NCI-H1436 treated with DMSO at 0.1 percent for 48 hours (cell line): ENCODE measurements around the gene DYNC1I1.

ENCODE experiments used
- DNase-seq: peaks from one replicate; lab custom pipeline; 2025; lab: John Stamatoyannopoulos, UW

Gene DYNC1I1

DNA sequence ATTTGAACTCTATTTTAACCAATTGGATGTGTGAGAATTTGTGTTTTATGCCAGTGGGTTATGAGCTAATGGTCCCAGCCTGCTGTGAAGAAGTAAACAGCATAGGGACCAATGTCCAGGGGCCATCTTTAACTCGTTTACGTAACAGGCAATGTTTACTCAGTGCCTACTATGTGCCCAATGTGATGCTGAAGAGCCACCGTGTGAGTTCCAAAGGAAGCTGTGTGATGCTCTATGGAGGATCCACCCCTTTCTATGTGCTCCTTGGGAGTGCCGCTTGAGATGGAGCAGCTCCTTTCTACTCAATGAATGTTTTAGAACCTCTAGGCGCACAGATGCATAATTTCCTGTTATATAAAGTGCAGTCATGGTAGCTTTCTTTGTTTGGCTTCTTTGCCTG is 21.3 kb downstream of the DYNC1I1 start:
- DNase-seq: no peak

DNA sequence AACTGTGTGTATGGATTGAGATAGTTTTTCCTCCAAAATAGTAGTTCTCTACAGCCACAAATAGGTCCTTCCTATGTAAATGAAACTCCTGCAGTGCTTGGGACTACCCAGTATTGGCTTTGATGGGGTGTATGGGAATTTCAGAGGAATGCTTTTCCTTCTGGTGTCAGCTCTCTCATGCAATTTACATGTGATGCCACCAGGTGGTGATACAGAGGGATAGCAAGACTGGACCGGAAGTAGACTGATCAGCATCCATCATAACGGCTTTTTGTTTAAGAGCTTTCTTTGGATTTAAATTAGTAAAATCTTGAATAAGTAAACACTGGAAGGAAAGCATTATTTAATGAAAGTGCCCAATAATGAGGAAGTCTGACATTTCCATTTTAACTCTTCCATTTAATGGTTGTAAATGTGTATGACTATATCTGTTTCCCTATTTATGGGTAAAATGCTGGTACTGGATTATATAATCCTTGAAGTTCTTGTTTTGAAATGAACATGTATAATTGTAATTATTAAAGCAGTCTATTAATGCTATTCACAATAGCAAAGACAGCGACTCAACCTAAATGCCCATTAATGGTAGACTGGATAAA is 22.7 kb downstream of the DYNC1I1 start:
- no peak for DNase-seq

DNA sequence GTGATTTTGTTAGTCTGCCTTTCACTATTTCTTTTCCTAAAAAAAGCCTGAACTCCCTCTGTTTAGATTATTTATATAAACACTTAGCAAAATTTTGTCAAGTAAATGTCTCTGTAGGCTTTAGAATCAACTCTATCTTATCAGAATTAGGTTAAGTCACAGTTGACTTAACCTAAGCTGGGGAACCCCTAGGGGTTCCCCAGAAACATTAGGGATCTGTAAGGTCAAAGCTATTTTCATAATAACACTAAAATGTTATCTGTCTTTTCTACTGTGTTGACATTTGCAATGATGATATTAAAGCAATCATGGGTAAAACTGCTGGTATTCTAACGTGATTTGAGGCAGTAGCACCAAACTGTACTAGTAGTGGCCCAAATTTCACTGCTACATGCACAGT is 24.3 kb downstream of the DYNC1I1 start:
- no peak for DNase-seq

DNA sequence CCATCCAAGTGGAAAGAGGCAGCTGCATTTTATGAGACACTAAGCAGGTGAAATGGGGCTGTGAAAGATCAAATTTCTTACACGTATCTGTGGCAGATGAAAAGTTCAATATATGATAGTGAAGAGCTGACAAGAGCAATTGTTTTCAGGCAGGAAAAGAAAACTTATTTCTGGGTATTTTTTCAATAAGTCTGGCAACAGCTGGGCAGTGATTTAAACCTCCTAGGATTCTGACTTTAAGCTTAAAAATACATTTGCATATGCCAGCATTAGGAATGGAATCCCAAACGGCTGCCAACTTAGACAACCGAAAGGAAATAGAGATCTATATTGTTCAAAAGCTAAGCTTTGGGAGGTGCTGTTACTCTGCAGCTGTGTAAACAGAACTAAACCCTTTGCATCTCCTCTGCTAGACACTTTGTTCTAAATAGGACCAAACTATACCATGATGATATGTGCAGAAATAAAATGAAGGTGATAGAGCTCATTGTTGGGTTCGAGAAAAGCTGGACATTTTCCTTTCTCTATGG is 26.1 kb downstream of the DYNC1I1 start:
- DNase-seq: peak; percentile 59

DNA sequence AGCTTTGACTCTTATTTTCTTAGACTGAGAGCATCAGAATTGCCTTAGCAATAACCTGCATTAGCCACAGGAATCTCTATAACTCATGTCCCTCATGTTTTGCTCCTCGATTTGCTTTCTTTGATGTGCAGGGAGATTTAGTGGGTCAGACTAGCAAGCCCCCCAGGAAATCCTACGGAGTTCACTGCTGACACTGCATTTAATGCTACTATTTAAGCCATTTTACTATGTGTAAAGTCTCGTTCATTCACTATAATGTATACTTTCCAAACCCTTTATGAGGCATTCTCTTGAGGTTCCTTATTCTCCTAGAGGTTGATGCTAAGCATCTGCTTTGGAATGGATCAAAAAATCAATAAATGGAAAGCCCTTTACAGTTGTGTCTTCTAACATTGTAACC is 28.4 kb downstream of the DYNC1I1 start:
- DNase-seq: no peak

DNA sequence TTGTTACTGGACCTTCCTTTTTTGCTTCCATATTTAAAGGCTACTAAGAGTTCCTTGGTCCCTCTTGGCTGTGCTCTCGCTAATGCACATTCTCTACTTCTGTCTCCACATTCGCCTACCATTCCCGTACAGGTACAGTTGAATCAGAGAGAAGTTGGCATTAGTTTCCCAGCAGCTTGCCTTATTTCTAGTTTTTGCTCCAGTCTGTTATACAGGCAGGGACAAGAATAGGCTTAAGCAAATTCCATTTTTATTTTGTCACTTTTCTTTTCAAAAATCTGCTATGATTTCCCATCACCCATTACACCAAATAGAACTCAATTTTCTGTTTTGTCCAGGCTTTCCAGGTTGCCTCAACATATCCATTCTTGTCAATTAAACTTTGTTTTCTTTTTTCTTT is 29.9 kb downstream of the DYNC1I1 start:
- no peak for DNase-seq

DNA sequence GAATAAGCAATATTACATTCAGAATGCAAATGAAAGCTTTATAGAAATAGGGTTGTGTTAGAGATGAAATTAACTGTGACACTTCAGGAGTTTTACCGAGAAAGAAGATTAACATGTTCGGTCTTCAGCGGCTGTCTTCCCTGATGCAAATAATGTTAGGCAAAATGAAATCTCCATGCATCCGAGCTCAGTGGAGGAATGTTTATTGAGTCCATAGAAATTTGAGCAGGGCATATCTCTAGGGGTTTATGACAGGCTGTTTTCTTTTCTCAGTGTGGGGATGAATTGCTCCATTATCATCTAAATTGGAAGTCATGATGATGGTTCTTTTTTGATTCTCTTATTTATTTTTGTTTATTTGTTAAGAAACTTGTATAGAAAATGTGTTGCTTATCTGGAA is 31.7 kb downstream of the DYNC1I1 start:
- no peak for DNase-seq

DNA sequence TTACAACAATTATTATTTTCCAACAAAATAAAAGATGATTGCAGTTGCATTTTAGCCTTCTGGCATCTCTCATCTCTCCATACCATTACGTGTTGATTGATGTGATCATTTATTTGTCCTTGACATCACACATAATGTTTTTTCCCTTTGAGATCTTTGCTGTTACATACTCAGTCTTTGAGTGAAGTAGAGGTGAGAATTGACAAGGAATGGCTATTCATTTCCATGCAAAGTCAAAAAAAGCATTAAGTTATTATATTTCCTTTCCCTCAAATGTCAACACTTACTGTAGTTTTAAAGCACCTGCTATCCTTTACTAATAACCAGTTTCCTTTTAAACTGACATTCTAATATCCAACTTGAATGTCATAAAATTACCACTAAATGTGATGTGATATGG is 33.6 kb downstream of the DYNC1I1 start:
- no peak for DNase-seq

DNA sequence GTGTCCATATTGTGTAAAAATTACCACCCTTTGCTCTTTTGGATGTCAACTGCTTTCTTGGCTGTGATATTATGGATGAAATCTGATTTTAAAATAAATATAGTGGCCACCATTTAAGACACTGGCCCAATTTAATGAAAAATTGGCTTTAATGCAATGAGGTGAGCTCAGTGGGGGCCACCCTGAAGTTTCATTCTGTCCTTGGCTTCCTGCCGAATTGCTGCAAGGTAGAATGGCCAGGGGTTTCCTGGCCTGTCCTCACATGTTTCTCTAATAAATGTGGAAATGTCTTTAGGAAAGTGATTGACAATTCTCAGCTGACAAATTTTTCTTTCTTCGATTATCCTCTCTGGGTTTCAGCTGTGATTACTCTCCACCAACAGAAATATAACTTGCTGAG is 36.0 kb downstream of the DYNC1I1 start:
- no peak for DNase-seq

DNA sequence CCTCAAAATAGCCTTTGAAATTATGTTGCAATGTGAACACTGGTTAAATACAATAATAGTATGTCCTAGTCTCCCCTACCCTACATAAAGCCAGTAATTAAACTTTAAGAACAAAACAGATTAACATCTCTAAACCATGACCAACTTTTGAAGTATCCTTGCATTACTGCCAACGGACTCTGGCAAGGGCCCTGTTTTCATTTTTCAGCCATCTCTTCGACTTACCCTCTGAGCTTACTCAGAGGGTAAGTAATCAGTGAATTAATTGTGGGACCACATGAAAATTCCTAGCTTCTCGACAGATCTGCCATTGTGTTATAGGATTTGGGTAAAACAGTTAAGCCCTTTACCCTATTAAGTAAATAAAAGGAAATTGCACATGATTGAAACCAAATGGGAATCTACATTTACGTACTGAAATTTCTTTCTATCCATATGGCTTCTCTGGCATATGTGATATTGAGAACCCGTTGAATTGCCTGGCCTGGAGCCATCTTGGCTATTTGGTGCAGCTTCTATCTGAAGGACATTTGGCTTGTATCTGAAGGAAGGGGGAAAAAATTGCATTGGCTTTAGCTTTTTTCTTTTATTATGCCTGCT is 39.6 kb downstream of the DYNC1I1 start:
- no peak for DNase-seq

DNA sequence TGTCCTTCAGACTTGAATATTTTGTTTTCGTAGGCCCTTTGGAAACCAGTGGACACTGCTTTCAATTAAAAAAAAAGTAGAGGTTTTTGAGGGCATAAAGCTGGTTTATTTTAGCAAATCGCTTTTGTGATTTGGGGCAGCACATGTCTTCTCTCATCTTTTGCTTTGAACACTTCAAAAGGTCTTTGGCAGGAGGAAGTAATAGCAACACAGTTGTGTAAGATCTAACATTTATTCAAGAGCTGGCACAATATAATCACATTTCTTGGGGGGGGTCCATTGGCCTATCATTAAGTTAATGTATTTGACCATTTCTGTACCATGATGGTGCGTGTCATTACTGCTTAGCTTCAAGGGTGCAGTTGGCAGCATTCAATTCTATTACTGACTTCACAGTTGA is 42.4 kb downstream of the DYNC1I1 start:
- no peak for DNase-seq

DNA sequence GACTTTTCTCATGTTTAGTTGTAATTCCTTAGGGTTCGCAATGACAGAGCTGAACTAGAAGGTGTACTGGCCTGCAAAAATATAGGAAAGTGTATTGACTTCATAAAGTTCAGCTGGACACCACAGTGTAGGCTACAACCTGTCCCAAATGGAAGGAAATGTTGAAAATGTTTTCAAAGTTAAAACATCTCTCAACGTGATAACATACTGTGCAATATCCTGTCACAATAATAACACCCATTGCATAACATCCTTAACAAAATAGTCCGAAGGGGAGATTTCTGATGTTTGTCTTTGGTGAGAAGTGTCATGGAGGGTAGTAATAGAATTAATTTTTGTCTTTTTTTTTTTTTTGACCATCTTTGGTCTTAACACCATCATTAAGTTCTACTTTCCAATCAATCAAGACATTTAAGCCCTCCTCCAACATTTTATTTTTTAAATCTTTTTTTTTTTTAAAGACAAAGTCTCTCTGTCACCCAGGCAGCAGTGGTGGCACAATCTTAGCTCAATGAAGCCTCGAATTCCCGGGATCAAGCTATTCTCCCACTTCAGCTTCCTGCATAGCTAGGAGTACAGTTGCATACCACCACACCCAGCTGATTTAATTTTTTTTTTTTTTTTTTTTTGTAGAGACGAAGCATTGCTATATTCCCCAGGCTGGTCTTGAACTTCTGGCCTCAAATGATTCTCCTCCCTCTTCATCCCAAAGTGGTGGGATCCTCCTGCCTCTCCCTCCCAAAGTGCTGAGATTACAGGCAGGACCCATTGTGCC is 45.7 kb downstream of the DYNC1I1 start:
- DNase-seq: no peak

DNA sequence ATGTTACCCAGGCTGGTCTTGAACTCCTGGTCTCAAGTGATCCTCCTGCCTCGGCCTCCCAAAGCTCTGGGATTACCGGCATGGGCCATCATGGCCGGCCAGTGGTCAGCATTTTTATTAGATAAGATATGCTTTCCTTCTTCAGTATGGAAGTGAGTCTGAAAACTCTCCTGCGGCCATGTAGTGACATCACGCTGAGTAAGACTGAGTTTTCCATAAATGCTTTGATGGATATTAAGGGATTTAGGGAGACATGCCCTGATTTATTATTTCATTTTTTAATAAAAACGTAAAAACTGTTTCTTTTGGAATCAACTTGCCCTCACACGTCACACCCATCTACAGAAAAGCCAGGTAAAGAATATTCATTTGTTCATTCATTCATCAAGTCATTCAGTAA is 48.4 kb downstream of the DYNC1I1 start:
- no peak for DNase-seq

DNA sequence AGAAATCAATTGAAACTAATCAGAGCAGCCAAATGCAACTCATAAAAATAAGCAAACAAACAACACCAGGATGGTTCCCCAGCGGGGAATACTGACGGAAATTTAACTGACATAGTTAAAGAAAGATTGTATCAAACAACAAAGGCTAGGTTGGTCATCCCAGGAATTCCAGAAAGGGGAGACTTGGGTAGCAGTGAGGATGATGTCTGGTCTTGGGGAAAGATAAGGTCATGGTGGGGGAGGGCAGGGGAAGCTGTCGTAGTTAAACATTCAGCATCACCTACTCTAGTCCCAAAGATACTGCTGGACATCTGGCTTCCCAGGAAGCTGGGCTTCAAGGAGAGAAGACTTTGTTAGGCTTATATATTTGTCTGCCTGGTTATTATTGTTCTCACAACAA is 50.4 kb downstream of the DYNC1I1 start:
- no peak for DNase-seq

DNA sequence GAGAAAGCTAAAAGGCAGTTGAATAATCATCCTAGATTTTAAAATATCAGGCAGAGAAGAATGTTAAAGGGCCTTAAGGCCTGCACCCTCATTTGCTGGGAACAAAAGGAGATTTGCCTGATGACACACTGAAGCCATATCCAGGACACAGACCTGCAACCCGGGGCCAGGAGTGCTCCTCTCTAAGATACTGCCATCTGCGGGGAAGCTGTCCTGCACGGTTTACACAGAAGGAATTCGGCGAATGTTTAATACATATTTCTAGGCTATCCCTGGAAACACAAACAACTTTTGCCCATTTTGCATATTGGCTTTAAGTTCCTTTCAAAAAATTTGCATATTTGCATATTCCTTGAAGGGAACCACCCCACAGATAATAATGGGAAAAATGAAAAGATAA is 52.3 kb downstream of the DYNC1I1 start:
- DNase-seq: no peak

DNA sequence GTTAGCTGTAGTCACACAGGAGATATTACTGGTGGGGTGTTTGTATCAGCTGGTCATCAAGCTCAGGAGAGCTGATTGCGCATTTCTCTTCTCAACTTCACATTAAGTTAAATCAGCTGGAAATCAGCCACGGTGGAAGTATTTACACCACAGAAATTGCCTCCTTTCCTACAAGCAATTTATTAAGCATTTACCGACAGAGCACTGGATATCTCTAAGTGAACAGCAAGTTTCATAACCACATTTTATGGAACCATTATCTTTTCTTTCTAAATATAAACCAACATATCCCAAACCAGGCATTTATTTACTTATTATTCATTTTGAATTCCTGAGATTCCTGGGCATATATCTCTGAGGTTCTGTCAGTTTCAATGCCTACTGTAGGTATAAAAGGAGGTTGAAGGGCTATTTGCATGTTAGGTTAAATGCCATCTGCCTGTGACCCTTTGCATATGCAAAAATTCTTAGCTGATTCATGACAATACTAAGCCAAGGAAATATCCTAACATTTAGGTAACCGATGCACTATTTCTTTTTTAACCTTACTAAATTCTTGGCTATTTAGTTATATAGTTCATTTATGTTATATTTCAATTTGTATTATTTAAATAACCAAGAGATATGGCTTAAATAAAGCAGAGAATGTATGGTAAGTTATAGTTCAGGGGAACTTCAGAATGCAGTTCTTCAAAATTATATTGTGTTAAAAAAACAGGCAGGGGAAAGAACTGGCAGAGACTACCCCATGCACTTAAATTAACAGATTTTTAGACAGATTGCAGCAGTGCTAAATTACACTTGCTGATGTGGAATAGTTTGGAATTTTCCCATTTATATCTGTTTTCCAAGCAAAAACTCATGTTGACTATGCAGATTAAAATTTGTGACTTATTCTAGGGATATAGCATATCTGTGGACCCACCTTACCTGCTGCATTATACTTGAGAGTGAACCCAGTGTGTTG is 56.8 kb downstream of the DYNC1I1 start:
- no peak for DNase-seq

DNA sequence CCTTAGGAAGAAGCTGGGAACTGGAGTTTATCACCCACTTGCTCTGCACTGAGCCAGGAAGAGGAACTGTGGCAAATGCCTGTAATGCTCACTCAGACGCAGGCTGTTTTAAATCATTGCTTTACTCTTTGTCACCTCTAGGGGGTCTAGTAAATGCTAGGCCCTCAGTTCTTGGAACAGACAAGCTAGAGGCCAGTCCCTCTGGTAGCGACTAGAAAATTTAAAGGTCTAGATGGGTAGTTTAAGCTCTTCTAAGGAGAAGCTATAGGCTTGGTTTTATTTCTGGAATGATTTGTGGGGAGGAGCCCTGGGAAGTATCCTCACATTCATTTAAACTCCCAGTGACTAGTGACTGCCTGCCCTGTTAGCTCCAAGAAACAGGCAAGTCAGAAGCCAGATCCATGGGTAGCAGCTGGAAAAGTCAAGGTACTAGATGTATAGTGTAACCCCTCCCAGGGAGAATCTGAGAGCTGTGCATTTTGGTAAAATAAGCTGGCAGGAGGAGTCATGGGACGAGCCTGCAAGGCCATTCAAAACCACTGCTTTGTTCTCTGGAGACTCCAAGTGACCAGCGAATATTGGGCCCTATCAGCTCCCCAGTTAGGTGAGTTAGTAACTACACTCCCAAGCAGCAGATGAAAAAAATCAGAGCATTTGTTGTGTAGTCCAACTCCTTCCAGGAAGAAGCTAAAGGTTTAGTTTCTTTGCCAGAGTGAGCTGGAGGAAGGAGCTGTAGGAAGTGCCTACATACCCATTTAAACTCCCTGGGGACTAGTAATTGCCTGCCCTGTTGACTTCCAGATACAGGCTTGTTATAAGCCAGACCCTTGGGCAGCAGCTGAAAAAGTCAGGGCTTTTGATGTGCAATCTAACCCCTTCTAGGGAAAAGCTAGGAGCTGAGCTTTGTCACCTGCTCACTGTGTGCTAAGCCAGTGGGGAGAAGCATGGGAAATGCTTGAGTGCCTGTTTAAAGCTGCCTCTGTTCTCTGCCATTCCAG is 68.9 kb downstream of the DYNC1I1 start:
- no peak for DNase-seq

DNA sequence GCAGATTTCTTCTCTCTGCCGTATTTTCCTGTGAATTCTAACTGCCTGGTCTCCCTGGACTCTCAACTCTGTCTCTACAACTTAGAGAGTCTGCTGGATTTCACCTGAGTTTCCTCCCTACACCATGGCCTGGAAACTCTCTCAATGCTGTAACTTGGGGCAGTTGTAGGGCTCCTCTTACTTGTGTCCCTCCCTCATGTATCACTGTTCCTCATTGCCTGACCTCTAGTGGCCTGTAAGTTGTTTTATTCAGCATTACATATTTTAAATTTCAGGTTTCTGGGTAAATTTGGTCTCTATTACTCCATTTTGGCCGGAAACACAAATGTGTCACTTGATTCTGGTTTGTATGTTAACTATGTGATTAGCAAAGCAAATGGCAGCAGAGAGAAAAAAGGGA is 70.9 kb downstream of the DYNC1I1 start:
- no peak for DNase-seq

DNA sequence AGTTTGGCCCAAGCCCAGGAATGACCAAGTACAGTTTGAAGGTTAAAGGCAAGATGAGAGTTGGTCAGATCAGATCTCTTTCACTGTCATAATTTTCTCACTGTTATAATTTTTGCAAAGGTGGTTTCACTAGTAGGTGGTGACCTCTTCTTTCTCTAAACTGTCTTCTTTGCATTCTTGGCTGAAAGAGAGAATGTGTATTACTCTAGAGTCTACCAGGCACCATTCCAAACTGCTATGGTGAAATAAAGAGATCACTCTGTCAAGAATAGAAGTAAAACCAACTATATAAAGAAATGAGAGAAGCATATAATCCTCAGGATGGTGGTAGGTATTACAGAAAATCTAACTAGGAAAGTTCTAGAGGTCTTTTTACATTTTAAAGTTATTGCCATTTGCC is 72.7 kb downstream of the DYNC1I1 start:
- no peak for DNase-seq

DNA sequence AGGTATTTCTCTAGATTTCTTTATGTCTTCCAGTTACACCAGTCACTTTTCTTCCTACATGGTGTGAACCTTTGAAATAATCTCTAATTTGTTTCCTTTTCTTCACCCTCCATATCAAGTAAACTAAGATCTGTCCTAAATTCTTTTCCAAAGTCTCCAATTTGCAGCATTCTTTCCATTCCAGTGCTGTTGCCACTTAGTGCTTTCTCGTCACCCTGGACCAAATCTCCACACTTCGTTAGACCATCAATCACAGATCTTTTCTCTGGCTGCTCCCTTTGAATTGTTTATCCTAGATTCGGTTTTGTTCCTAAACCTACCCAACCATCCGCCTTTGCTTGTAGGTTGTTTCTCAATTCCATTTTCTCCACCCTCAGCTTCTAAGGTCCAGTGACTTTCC is 74.7 kb downstream of the DYNC1I1 start:
- DNase-seq: no peak

DNA sequence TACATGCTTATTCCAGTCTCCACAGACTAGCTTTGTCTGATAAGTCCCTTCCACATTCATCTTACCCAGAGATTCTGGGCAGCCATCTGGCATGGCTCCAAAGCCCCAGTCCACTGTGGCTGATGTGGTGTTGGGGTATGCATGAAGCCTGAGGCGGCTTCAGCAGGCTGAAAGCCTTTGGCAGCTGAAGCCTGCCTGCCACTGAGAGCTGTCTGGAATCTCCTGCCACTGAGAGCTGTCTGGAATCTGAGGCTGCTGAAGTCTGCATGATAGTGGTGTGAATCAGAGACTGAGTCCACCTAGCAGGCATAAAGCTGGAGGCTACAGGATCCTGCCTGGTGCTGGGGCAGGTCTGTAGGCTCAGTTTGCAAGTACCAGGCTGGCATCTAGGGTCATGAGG is 87.1 kb downstream of the DYNC1I1 start:
- DNase-seq: no peak
